Right lobe of liver (tissue), 6 donors: ENCODE data around the gene PIK3R5. TPM values are rescaled to one million over a fixed set of nuclear protein-coding genes. Genes with fewer than 3 reads are reported as not detected.
A peak's percentile ranks its signal among the peaks of the same experiment; 100 is the strongest.

ENCODE experiments used
- ATAC-seq, 4 donors: fragments of 200-7000 bp; cut with Tn5 transposase; one replicate each; pipeline ENCODE4 v1.9.1; 2020; ENCODE audit warnings: mild to moderate bottlenecking in 4 of 4, moderate library complexity in 4 of 4
- DNase-seq, 3 donors: peaks; one replicate each; pipeline ENCODE4 v3.0.0-alpha.2; 2020
- H3K27ac ChIP-seq, 3 donors: fragments of 200-600 bp; one replicate each; pipeline ENCODE4 v1.8.0; 2022
- H3K27me3 ChIP-seq, 2 donors: fragments of 200-600 bp; one replicate each; pipeline ENCODE4 v1.8.0; 2022
- H3K36me3 ChIP-seq, 4 donors: fragments of 200-600 bp; sonication (generic) in 1 of 4; one replicate each; pipeline versions ENCODE4 v1.5.1 to v1.8.0; 2017 to 2022; ENCODE audit warnings: control low read depth in 1 of 4
- H3K4me1 ChIP-seq, 4 donors: fragments of 200-600 bp; sonication (generic) in 1 of 4; one replicate each; pipeline versions ENCODE4 v1.5.1 to v1.8.0; 2017 to 2022; ENCODE audit warnings: control low read depth in 1 of 4
- H3K4me3 ChIP-seq, 3 donors: fragments of 200-600 bp; one replicate each; pipeline ENCODE4 v1.8.0; 2022
- H3K9me3 ChIP-seq, 4 donors: fragments of 200-600 bp; sonication (generic) in 1 of 4; one replicate each; pipeline versions ENCODE4 v1.5.1 to v1.8.0; 2017 to 2022; ENCODE audit warnings: control low read depth in 1 of 4
- CTCF ChIP-seq, 4 donors: fragments of 200-600 bp in 3 of 4; fragments of 450-650 bp in 1 of 4; IDR thresholded peaks; one replicate each; pipeline versions ENCODE4 v1.5.1 to v1.8.0; 2016 to 2022; ENCODE audit warnings: antibody characterized with exemption in 4 of 4, mild to moderate bottlenecking in 2 of 4
- POLR2A ChIP-seq: fragments of 450-650 bp; IDR thresholded peaks from one replicate; pipeline ENCODE4 v1.6.1; 2017; ENCODE audit warnings: antibody characterized with exemption, mild to moderate bottlenecking
- WGBS: methylation state at CpG from one replicate; pipeline ENCODE4 v1.1.6; 2018; ENCODE audit warnings: low coverage, low lambda C conversion rate; ENCODE audit not compliant: insufficient coverage; ENCODE audit errors: missing lambda C conversion rate; 5-methylcytosine and 5-hydroxymethylcytosine counted together
- intact Hi-C, 2 donors: fragments of 100-400 bp; cut with DNase I; formaldehyde crosslinking; loops; one replicate each; pipeline versions ENCODE4 v1.11.2 to v1.14.1; 2022
- total RNA-seq, 6 experiments: library from RNA; depleted of rRNA in 2 of 6; stranded (reverse); fragments of >200 nt in 2 of 6; fragmentation: NEBNext Ultra II Directional in 3 of 6; extraction: Animal tissue kit (Norgen Biotek cat#: 25700) in 3 of 6; gene quantifications; one replicate each; pipeline versions ENCODE4 v1.1.0 to v1.2.4, GENCODE V29; 2016 to 2023
- donor health status: DM: no; HTN: yes; CAD: no.
- donor health status: DM: no; HTN: no; CAD: no.
- donor health status: DM: no; HTN: no; CAD: no.
- donor health status: DM: no; HTN: yes; CAD: no.
- donor health status: DM: no; HTN: yes; CAD: no.

PIK3R5 gene
- total RNA-seq, 6 experiments from 2014 or later: 3.7 to 6.5 (median 5.0) TPM

- intact Hi-C loops: no loop called here
- H3K27me3 ChIP-seq: no peaks in the 10 kb centered on the region
- no peak for DNase-seq
- no peaks in the 10 kb centered on the region for H3K9me3 ChIP-seq
- TF ChIP-seq POLR2A (no peak), CTCF (IDR thresholded peaks at IDR 0.05) (no peak)
- no peaks in the 10 kb centered on the region for H3K36me3 ChIP-seq
- 59% methylated on average over 6 of the region's 8 CpGs for WGBS
- no peak for ATAC-seq
- H3K27ac ChIP-seq: no peak overlapping the region
- H3K4me3 ChIP-seq: no peak overlapping the region
- no peaks in the 10 kb centered on the region for H3K4me1 ChIP-seq
Measured at GRCh38 chr17:8957721-8958120, 7.8 kb downstream of the PIK3R5 start.

GRCh38 chr17:8956465-8956902 lies 9.0 kb downstream of the PIK3R5 start:
- ATAC-seq: no peak
- no peaks in the 10 kb centered on the region for H3K9me3 ChIP-seq
- H3K4me1 ChIP-seq: no peaks in the 10 kb centered on the region
- intact Hi-C loops: no loop called here
- H3K27me3 ChIP-seq: no peaks in the 10 kb centered on the region
- H3K27ac ChIP-seq: no peak overlapping the region
- no peak for DNase-seq
- 24% methylated on average over 5 of the region's 5 CpGs for WGBS
- TF ChIP-seq POLR2A (no peak), CTCF (IDR thresholded peaks at IDR 0.05) (no peak)
- H3K4me3 ChIP-seq: no peak overlapping the region
- H3K36me3 ChIP-seq: no peaks in the 10 kb centered on the region

GRCh38 chr17:8955021-8955959 lies 10.2 kb downstream of the PIK3R5 start:
- no peaks in the 10 kb centered on the region for H3K4me1 ChIP-seq
- TF ChIP-seq POLR2A (no peak), CTCF (IDR thresholded peaks at IDR 0.05) (no peak)
- H3K27me3 ChIP-seq: no peaks in the 10 kb centered on the region
- H3K36me3 ChIP-seq: no peaks in the 10 kb centered on the region
- no peaks in the 10 kb centered on the region for H3K9me3 ChIP-seq
- peak in 1 of 3 donors; percentile 47 for DNase-seq
- peak overlapping the region in 2 of 3 donors; percentile 5 to 40 for H3K27ac ChIP-seq
- intact Hi-C loops: no loop called here
- no peak overlapping the region for H3K4me3 ChIP-seq
- ATAC-seq: peak; percentile 22 to 52 (median 42)
- 46% methylated on average over 8 of the region's 12 CpGs for WGBS

- Histone ChIP-seq H3K4me1 (no peaks in the 10 kb centered on the region), H3K36me3 (no peaks in the 10 kb centered on the region), H3K27me3 (no peaks in the 10 kb centered on the region), H3K4me3 (no peak overlapping the region), H3K9me3 (no peaks in the 10 kb centered on the region), H3K27ac (peak overlapping the region in 2 of 3 donors; percentile 5 to 40)
- TF ChIP-seq POLR2A (peak; percentile 23), CTCF (IDR thresholded peaks at IDR 0.05) (no peak)
- 10% methylated on average over 10 of the region's 10 CpGs for WGBS
- DNase-seq (peak; percentile 71 to 78 (median 71)), ATAC-seq (peak; percentile 73 to 84 (median 78))
- intact Hi-C loops: no loop called here
Measured at GRCh38 chr17:8954339-8954738, 11.2 kb downstream of the PIK3R5 start.
